SHP77 treated with DMSO at 0.1 percent for 48 hours (cell line): Measurements from ENCODE around the gene PEMT.
"Not testable (repeated sequence)": the region's sequence is repeated elsewhere in the genome, so short reads cannot be mapped to it uniquely, and the experiment has no call there.

ENCODE experiments used
- DNase-seq: peaks from one replicate; lab custom pipeline; 2025; lab: John Stamatoyannopoulos, UW

PEMT gene, protein sequence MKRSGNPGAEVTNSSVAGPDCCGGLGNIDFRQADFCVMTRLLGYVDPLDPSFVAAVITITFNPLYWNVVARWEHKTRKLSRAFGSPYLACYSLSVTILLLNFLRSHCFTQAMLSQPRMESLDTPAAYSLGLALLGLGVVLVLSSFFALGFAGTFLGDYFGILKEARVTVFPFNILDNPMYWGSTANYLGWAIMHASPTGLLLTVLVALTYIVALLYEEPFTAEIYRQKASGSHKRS

DNA sequence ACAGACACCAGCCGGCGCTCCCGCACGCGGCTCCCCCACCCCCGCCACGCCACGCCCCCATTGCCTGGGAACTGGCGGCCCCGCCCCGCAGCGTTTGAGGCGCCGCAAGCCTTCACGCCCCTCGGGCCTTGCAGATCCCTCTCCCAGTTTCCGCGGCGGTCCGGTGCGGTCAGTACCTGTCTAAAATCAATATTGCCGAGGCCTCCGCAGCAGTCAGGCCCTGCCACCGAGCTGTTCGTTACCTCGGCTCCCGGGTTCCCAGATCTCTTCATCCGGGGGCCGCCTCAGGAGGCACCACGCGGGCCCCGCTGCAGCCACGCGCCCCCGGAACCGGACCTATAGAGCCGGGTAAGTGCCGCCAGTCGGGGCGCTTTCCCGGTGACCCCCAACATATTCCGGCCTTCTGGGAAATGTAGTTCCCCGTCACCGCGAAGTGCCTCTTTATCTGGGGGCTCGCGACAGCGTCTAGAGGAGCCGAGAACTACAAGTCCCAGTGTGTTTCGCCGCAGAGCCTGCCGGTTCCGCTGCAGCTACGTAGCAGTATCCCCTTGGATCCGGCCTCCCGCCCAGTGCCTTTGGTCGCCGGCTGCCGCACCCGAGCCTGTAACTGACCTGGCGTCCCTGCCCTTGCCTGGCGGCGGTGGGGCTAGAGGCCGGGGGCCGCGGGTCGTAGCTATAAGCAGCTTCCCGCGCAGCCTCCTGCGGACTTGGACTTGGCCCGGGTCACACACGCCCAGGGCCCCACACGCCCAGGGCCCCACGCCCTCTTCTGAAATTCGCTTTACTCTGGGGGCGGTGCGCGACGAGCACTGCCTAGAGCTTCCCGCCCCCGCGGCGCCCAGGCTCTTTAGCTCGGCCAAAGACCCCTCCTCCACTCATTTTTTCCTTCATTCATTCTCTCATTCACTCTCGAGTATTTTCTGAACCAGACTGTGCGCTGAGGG is at the start of gene PEMT:
Gene PEMT (minus strand): TSS at position 354 of the 944 bp plus-strand sequence. CDS start 82 bp downstream, at position 272.
- DNase-seq, result peak; percentile 100

DNA sequence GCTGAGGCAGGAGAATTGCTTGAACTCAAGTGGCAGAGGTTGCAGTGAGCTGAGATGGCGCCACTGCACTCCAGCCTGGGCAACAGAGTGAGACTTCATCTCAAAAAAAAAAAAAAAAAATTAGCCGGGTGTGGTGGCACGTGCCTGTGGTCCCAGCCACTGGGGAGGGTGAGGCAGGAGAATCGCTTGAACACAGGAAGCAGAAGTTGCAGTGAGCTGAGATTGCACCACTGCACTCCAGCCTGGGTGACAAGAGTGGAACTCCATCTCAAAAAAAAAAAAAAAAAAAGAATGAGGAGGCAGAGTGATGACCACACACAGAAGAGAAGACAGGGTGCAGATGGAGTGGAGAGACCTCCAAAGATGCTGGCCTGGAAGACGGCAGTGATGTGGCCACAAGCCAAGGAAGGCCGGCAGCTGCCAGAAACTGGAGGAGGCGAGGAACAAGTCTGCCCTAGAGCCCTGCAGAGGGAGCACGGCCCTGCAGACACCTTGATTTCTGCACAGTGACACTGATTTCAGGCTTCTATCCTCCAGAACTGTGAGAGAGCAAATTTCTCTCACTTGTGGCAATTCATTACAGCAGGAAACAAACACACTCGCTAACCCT is 48.3 kb upstream of the PEMT start:
- DNase-seq, result not testable (repeated sequence)

DNA sequence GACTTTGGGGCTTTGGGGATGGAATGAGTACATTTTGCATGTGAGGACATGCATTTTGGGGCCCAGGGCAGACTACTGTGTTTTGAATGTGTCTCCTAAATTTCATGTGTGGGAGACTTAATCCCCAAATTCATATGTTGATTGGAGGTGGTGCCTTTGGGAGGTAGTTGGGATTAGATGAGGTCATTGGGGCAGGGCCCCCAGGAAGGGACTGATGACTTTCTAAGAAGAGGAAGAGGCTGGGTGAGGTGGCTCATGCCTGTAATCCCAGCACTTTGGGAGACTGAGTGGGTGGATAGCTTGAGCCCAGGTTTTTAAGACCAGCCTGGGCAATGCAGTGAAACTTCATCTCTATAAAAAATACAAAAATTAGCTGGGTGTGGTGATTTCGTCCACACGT is 47.0 kb upstream of the PEMT start:
- DNase-seq, result no peak

DNA sequence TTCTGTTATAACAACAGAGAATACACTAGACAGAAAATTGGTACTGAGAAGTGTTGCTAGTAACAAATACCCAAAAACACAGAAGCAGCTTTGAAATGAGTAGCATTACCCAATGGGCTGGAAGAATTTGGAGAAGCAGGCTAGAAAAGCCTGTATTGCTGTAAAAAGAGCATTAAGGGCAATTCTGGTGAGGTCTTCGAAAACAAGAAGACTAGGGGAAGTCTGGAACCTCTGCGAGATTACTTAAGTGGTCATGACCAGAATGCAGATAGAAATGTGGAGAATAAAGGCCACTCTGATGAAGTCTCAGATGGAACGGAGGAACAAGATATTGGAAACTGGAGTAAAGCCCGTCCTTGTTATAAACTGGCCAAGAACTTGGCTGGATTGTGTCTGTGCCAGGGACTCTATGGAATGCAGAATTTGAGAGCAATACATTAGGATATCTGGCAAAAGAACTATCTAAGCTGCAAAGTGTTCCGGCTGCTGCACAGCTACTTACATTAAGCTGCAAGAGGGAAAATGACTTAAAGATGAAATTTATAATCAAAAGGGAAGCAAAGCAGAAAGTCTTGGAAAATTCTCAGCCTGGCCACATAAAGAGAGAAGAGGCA is 44.9 kb upstream of the PEMT start:
- no peak for DNase-seq

GRCh38 chr17:17635537-17636271 is 44.2 kb upstream of the PEMT start:
- DNase-seq, result not testable (repeated sequence)

DNA sequence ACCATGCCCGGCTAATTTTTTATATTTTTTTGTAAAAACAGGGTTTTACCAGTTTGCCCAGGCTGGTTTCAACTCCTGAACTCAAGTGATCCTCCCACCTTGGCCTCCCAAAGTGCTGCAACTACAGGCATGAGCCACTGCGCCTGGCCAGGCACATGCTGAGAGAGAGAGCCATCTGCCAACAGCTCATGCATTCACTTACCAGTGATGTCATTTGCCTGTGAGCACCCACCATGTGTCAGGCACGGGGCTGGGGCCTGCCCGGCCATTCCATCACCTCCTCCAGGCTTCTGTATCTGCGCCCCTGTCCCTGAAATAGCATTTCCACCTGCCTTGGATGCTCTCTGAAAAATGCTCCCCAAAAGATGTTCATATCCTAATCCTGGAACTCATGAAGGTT is 43.6 kb upstream of the PEMT start:
- no peak for DNase-seq

DNA sequence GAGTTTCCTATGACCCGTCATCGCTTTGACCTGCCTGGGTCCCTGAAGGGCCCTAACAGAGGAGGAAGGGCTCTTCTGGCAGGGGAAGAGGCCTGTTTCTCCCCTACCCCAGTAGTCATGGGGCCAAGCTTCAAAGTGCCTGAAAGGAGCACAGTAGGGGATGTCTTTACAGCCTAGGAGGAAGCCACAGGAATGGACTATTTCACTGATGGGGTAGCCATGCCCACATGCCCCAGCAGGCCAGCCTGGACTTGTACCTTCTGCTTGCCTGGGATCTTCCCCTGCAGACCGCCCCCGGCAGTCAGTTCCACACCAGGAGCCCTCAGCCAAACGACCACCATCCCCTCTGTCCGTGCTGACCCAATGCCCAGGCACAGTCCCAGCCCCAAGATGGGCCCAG is 41.8 kb upstream of the PEMT start:
- no peak for DNase-seq

DNA sequence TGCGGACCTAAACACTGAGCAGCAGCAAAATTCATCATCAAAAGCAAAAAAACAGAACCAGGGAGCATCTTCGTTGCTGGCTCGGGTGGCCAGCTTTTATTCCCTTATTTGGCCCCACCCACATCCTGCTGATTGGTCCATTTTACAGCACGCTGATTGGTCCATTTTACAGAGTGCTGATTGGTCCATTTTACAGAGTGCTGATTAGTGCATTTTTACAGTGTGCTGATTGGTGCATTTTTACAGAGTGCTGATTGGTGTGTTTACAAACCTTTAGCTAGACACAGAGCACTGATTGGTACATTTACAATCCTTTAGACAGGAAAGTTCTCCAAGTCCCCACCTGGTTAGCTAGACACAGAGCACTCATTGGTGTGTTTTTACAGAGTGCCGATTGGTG is 41.2 kb upstream of the PEMT start:
- not testable (repeated sequence) for DNase-seq

DNA sequence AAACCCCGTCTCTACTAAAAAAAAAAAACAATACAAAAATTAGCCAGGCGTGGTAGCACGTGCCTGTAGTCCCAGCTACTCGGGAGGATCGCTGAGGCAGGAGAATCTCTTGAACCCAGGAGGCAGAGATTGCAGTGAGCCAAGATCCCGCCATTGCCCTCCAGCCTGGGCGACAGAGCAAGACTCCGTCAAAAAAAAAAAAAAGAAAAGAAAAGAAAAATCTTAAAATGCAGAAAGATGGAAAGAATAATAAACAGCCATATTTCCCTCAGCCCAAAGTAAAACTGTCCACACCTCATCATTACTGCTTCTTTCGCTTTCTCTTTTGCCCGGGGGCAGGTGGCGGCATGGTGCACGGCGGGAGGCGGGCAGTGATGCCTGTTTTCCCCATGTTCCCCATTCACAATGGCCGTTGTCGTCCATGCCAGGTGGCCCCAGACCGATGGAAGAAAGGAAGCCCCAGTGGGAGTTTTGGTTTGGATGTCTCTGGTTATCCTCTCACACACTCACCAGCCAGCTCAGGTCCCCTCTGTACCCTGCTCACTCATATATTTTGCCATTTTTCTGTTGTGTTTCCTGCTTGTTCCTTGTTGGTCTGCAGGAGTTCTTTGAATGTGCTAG is 37.0 kb upstream of the PEMT start:
- DNase-seq, result no peak

DNA sequence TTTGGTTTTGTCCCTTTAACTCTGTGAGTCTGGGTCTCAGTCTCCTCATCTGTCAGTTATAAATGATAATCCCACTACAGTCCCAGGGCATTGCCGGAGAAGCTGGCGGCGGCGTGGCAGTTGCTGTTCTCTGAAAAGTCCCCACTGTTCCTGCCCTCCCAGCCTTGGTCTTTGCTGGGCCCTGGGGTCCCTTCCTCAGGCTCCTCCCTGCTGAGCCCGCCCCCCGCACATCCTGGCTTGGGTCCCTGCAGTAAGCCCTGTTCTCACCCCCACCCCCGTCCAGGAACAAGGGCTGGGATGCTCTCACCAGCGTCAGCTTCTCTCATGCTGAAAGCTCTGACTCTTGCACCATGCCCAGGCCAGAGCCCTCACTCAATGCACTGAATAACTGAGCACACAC is 35.3 kb upstream of the PEMT start:
- no peak for DNase-seq

- DNase-seq, result no peak
Measured at GRCh38 chr17:17626151-17626805, 34.8 kb upstream of the PEMT start.

DNA sequence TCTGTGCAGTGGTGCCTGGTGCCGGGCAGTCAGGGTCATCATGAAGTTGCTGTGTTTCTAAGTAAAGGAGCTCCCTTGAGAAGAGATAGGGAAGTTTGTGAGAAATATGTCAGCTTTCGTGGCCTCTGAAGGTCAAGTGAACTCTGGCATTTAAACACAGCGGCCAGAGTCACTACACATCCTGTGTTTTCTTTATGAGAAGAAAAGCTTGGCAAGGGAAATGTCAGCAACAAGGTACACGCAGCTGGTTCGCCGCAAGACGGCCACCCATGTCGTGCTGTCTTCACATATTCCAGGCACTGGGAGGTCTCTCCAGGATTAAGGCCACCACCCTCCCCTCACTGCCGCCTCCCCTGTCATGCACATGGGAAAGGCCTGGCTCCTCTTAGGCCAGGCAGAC is 33.2 kb upstream of the PEMT start:
- DNase-seq, result no peak

- DNase-seq, result no peak
Measured at GRCh38 chr17:17623904-17624303, 32.4 kb upstream of the PEMT start.

DNA sequence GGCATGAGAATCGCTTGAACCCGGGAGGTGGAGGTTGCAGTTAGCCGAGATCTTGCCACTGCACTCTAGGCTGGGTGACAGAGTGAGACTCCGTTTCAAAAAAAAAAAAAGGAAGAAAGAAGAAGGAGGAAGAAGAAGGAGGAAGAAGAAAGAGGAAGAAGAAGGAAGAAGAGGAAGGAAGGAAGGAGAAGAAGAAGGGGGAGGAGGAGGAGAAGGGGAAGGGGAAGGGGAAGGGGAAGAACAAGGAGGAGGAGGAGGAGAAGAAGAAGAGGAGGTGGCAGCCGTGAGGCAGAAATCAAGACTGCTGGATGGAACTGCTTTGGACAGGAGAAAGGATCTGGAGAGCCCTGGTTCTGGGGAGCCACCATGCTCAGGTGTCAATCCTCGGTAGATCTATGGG is 29.7 kb upstream of the PEMT start:
- no peak for DNase-seq

DNA sequence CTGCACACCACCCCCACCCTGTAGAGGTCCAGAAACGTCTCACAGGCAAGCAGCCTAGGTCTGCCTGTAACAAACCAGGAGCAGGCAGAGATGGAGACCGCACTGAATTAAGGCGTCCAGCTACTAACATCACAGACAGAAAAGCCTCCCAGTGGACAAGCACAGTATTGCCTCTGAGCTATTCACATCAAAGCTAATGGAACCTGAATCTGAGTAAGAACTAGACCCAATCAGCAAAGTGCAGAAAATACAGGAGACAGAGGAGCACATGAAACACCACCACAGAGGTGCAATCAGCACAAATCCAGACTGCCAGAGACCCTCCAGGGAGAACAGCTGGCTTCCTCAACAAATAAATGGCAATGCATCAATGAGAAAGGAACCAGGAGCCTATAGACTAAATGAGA is 22.2 kb upstream of the PEMT start:
- DNase-seq, result peak; percentile 99

DNA sequence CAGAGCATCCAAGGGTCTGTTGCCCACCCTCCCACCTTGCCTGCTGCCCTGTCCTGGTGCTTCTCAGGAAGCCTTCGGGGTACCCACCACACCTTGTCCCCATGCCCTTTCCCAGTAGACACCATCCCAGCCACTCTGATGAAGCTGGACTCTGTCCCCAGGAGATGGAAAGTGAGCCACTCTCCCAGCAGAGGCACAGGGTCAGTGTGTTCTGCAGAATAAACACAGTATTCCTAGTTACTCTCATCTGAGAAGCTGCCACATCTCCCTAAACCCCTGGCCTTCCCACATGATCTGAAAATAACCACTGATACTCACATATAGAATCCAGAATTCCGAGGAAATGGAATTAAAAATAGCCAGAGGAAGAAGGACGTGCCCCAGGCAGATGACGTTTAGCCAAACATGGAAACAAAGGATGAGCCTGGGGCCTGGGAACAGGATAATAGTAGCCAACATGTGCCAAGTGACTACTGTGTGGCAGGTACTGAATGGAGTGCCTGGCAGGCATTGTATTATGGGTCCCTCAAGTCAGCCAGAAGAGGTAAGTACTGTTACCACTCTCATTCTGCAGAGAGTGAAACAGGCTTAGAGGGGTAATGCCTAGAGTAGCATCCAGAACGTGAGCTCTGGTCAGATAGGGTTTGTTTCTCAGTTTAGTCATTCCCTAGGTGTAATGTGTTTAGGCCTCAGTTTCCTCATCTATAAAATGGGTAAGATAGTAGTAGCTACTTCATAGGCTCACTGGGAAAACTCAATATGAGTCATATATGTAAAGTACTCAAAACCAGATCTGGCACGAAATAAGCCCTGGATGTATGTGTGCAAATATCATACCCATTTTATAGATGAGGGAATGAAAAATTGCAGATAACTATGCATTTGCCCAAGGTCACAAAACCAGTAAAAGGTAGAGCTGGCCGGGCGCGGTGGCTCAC is 20.8 kb upstream of the PEMT start:
- DNase-seq, result no peak

- DNase-seq, result peak; percentile 70
Measured at GRCh38 chr17:17609121-17609520, 17.6 kb upstream of the PEMT start.

DNA sequence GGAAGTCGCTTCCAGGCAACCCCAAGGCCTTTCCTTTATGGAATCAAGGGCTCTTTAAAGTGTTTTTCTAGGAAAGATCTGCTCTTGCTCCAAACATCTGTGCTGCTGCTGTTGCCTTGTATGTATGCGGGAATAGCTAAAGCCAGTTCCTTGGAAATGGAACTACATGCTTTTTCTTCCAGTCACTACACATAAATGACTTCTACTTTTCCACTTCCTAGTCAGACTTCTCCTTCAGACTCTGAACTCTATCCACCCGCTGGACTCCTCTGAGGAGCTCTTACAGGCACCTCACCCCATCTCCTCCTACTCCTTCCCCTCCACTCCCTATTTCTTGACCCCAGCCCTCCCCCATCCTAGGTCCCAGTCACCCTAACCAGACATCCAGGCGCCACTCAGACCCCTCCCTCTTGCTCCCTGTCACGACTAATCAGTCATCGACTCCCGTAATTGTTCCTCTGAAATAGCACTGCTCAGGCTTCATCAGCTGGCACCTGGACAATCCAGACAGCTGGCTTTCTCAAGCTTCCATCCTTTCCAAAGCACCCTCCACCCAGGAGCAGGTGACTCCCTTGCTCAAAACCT is 15.0 kb upstream of the PEMT start:
- peak; percentile 80 for DNase-seq

GRCh38 chr17:17605729-17606088 is 14.2 kb upstream of the PEMT start:
- no peak for DNase-seq
